GM19455 (cell line): ENCODE measurements around the gene CCDC3.
"Not testable (repeated sequence)": the region's sequence is repeated elsewhere in the genome, so short reads cannot be mapped to it uniquely, and the experiment has no call there.

Experiments
- ATAC-seq: cut with Tn5 transposase; IDR thresholded peaks from one replicate; pipeline ENCODE4 v1.9.1; 2021; ENCODE audit not compliant: unreplicated experiment

The CCDC3 gene

DNA sequence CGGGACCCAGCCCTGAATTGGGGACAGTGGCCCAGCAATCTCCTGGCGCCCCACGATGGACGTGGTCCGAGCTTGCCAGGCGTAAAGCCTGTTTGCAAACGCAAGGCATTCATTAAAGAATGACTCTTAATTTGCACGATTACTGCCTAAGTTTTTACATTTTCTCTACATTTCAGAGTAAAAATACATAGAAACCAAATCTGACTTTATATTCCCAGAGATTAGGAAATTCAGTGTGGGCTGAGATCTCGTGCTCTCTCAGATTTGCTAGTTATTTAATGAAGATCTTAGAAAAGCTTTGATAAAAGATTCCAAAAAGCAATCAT is 337 bp upstream of the CCDC3 start:
- ATAC-seq = no peak

DNA sequence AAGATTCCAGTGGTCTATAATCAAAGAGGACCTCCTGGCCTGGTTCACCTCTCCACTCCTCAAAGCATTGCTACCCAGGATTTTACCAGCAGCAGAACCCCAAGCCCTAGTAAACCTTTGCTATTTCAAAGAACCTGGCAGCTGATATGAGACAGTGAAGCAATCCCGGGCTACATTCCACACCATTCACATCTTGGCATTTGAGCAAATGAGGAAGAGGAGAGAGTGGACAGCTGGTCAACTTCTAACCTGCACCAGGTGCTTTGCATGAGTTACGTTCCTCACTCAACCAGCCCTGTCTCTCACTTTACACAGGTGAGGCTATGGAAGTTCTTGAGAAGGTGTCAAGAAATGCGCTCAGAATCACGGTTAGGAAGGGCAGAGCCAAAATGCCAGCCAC is 1.1 kb downstream of the CCDC3 start:
- no peak for ATAC-seq

DNA sequence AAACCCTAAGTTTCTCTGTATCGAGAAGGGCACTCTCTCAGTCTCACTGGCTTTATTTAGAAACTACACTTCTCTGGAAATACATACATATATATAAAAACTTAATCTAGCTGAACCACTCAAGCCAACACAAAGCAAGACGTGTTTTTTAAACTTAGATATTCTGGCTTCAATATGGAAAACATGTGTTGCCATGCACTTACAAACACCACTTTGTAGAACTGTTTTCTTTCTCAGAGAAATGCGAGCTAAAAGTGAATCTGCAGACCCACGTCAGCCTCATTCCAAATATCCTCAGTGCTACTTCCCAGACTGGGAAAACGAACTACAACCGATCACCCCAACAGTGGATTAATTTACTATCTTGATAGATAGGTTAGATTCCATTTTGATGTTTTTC is 1.7 kb downstream of the CCDC3 start:
- no peak for ATAC-seq

DNA sequence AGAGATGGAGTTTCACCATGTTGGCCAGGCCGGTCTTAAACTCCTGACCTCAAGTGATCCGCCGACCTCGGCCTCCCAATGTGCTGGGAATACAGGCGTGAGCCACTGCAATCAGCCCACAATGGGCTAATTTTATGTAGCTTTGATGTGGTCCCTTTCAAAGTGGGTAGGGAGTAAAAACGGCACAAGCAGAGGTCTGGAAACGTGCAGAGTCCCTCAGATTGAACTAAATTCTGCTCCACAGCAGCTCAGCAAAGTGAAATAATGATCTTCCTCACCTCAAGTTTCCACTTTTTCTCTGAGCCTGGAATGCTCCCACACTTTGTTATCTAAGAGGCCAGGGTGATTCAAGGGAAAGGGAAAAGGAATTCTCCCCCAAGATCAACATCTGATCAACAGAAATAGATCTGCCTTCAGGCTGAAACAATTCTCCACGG is 6.1 kb downstream of the CCDC3 start:
- no peak for ATAC-seq

DNA sequence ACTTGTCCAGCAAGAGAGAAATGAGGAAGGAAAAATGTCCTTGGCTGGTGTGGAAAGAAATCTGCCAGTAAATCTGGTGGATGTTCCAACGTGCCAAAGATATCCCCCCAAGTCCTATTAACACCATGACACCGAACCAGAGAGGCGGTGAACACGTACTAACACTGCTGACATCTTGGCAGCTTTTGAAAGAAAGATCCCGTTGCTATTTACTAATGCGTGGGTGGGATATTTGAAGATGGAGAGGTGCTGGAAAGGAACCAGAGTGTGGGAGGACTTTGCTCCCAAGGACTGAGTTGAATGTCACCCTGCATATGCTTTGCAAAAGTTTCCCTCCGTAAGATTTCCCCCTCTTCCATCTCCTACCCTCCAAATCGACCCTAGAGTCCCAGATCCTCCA is 7.9 kb downstream of the CCDC3 start:
- no peak for ATAC-seq

DNA sequence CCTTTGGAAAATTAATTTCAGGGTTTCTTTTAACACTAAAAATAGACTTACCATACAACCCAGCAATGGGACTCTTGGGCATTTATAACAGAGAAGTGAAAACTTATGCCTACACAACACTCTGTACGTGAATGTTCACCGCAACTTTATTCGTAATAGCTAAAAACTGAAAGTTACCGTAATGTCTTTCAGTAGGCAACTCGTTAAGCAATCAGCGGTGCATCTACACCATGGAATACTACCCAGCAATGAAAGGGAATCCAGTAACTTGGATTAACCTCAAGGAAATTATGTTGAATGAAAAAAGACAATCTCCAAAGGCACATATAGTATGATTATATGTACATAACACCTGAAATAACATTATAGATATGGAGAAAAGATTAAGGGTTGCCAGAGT is 16.2 kb downstream of the CCDC3 start:
- no peak for ATAC-seq

DNA sequence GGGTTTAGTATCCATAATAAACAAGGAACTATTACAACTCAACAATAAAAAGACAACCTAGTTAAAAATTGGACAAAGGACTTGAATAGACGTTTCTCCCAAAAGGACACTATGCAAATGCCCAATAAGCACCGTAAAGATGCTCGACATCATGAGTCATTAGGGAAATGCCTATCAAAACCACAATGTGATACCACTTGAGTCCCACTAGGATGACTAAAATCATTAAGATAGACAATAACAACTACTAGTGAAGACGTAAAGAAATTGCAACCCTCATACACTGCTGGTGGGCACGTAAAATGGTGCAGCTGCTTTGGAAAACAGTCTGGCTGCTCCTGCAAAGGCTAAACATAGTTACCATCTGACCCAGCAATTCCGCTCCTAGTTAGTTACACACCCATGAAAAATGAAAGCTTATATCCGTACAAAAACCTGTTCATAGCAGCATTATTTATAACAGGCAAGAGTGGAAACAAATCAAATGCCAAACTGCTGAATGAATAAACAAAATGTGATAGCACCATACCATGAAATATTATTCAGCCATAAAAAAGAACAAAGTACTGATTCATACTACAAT is 17.3 kb downstream of the CCDC3 start:
- no peak for ATAC-seq

DNA sequence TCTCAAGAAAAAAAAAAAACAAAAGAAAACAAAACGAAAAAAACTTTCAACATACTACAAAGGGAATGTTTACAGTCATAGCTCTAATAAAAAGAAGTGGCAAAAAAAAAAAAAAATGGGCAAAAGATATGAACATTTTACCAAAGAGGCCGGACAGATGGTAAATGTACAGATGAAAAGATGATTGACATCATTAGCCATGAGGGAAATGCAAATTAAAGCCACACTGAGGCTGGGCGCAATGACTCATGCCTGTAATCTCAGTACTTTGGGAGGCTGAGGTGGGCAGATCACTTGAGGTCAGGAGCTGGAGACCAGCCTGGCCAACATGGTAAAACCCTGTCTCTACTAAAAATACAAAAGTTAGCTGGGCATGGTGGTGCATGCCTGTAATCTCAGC is 17.9 kb downstream of the CCDC3 start:
- ATAC-seq = not testable (repeated sequence)

DNA sequence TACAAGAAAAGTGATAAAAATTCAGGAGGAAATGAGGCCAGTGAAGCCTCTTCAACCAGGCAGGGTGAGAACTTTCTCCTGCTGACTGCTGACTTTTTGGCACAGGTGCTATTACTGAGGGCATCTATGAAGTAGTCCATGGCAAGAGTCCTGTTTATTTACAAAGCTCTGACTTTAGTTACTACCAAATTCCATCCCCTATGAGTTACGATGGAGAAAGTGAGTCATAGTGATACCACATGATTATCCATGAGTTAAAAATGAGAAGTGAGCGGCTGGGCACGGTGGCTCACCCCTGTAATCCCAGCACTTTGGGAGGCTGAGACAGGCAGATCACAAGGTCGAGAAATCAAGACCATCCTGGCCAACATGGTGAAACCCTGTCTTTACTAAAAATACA is 19.9 kb downstream of the CCDC3 start:
- no peak for ATAC-seq

DNA sequence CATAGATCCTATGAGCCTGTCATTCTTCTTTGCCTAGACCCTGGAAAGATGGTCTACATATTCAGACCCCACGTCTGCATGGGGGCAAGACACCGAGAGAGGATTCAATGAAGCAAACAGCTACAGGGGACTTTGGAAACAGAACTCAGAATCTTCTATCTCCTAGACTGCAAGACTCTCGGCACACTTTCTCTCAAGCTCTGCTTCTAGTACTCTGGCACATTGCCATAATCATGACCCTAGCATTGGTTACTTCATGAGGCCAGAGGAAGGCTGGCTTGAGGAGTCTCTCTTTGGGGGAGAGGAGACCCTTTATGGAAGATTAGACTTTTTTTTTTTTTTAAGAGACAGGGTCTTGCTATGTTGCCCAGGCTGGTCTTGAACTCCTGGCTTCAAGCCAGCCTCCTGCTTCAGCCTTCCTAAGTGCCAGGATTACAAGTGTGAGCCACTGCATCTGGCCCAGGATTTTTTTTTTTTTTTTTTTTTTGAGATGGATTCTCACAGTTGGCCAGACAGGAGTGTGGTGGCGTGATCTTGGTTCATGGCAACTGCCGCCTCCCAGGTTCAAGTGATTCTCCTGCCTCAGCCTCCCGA is 20.7 kb downstream of the CCDC3 start:
- no peak for ATAC-seq

DNA sequence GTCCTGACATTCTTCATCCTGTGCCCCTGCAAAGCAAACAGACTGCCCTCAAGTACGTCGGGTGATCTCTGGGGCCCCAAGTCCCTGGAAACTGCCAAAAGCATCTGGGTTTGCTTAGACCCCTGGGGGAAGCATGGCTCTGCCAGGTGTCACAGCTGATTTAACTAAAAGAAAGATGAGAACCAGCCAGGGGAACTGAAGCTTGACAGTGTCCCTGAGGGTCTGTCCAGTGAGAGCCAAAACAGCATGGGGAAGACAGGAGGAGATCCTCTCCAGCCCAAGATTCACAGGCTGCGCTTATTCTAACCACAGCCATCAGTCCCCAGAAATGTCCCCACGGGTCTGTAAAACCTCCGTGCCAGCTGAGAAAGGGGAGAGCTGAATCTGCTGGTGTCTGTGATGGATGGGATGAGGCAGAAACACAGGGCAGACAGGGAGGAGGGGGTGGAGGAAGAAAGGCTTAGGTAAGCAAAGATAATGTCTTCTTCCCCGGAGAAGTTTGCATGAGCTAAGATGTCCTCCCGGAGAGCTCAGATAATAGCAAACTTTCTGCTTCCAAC is 21.3 kb downstream of the CCDC3 start:
- no peak for ATAC-seq

DNA sequence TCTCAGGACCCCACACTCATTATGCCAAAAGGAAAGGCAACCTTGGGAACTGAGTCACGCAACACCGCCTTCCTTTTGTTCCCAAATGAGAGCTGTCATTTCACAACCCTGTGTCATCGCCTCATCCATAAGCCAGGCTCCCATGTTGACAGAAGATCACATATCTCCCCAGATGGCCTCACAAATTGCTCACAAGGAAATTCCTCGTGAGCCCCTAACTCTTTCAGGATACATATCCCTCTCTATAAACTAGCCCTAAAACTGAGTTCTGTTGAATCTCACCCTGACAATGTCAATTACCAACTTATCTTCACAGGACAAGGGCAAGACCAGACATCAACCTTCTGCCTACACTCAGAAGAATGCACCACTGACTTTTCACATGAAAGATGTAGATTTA is 22.6 kb downstream of the CCDC3 start:
- ATAC-seq = no peak

DNA sequence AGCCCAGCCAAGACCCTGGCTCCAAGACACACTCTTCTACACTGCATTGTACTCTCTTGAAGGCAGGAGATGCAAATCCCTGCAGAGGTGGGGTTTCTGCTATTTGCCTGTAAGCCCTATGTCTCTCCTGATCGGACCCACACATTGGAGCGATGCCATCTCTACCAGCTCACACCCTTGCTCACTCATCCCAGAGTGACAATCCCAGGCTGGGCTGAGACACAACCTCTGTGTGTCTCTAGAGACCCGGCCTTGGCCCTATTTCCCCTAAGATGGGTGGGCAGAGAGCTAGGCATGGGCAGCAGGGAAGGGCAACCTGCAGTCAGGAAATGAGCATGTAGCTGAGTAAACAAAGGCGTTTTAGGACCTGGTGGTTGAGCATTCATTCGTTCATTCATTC is 25.6 kb downstream of the CCDC3 start:
- ATAC-seq = no peak

DNA sequence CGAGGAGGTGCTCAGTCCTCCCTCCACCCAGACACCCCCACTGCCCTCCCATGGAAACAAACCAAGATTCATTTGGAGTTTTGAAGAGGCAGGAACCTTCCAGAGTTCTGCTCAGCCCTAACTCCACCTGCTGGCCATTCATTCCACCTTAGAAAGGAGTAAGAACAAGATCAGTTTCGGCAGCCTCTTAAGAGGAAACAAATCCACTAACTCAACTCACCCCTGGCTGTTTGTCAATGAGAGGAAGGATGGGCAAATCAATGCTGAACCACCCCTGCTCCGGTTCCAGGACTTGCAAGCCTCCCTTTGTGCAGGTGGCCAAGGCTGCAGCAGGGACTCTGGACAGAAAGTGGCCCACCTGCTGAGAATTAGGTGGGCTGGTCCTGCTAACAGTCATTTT is 26.2 kb downstream of the CCDC3 start:
- ATAC-seq = no peak

DNA sequence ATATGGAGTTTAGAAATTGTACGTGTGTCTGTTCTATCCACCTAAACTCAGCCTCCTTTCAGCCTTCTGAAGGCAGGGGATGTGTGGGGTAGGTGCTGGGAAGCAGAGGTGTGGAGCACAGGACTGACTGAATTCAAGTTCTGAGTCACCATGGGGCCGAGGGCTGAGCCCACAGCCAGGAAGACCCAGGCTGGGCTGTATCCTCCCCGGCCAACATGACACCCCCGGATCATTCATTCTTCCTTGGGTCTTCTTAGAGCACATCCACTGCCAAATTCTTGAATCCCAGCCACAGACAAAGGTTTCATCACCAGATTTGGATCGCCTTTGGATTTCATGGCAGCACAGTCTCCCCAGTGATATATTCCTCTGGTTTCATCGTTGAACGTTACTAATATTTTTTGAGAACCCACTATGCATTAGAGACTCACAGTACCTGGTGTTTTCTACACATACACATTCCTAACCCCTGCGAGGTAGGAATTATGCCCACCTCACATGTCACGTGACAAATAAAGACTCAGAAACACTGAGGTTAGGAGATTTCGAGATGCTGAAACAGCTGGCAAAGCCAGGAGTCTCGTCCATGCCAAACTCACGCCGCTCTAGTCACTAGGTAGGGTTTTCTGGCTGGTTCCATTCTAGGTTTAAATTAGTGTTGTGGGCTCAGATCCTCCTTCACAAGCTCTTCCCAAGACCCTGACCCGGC is 26.9 kb downstream of the CCDC3 start:
- no peak for ATAC-seq

DNA sequence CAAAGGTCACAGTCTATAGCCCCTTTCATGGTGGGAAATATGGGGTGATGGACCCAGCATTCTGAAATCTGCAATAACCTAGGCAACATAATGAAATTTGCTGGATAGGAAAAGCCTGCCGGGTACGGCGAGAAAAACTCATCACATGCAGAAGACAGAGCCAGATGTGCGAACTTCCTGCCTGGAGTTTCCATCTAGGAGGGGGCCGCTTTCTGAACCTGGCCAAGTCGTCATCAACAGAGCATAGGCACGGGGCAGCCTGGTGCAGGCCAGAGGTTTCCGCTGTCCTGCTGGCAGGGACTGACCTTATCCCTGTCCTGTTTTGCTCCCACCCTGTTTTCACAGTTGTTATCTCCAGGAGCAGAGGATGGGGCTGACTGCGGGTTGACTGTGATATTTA is 27.4 kb downstream of the CCDC3 start:
- no peak for ATAC-seq

DNA sequence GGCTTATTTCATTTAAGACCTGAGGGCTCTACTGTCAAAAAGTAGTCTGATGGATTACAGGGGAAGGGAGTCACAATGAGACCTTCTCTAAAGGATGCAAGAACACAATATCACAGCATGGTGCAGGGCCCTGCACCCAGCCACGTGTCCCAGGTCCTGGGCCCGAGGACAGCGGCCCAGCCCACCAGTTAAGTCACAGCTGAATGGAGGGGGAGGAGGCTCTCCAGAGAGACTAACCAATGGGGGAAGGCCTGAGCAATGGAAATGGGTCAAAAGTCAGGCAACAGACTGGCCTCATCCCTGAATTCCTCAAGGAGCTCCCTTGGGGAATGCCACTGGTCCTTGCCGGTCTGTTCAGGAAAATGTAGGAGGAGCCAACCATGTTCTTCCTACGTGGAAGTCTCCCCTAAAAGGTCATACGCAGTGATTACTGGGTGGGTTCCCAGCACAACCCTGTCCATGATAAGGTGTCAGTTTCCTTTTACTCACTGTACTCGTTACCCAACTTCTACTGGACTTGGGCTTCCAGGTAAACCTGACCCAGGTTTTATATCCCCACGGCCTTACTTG is 28.3 kb downstream of the CCDC3 start:
- ATAC-seq = no peak

DNA sequence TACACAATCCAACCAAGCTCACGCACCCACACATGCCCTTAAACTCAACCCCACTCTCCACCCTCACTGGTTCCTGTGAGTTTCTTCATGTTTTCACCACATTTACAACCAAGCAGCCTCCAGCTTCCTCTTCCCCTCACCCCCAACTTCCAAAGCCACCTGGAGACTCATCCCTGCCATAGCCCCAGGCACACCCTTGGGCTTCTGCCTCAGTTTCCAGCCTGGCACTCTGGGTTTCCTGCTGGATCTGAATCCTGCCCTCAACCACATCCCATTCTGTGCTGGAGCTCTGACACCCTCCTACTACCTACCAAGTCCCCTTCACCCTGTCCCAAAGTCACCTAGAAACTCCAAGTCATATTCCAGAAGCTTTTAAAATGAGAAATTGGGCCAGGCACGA is 29.4 kb downstream of the CCDC3 start:
- ATAC-seq = no peak

DNA sequence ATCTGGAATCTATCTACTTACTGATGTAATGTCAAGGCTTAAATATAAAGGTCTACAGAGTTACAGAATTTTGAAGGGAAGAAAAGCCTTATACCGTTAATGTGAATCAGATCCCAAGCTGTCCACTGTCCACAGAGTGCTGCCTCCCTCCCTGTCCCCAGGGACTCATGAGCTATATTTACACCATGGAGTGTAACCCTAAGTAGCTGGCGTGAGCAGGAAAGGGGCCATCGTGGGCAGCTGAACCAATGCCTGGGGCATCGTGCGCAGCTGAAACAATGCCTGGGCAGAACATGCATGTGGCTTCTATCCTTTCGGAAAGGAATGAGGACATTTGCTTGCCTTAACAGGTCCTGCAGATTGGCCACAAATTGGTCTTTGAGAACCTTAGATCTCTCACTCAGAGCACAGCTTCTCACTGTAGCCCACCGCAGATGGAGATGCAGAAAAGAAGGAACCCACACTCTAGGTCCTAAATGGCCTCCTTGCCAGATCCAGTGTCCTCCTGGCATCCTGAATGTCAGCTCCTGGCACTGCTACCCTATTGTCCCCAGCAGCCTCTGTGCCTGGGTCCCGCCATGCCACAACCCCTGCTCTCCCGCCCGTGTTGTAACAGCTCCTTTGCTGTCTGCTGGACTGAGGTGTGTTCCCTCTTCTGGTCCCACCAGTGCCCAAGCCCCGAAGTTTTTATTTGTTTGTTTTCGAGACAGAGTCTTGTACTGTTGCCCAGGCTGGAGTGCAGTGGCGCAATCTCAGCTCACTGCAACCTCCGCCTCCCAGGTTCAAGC is 30.3 kb downstream of the CCDC3 start:
- no peak for ATAC-seq

DNA sequence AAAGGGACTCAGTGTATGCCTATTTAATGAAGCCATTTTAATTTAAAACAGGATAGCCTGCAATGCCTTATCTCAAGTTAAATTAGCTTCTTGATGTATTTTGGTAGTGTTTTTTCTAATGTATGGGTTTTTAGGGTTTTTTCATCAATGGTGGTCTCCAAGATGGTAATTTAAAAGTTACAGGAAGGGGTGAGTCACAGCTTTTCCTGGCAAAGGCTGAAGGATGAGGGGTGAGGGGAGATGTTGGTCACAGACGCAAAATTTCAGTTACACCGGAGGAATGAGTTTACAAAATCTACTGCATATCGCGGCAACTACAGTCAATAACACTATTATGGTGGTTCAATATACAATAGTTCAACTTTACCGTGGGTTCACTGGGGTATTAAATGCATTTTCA is 31.6 kb downstream of the CCDC3 start:
- ATAC-seq = no peak

DNA sequence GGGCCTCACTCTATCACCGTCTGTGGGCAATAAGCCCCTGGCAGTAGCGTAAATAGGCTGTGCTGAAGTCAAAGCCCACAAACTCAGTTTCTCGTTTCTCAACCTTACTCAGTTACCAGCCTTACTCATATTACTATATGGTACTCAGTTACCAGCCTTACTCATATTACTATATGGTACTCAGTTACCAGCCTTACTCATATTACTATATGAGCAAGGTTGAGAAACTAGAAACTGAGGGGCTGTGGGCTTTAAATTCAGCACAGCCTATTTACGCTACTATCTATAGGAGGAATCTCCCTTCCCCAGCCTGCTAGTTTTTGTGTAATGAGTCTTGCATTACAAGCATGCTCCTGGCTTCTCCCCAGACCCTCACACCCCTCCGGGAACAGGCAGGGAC is 35.4 kb downstream of the CCDC3 start:
- ATAC-seq = no peak
